CD4-positive, alpha-beta T cell treated with Interleukin-17A for 4 hours (primary cell): ENCODE data around the gene P2RY2.
"Not testable (repeated sequence)": the region's sequence is repeated elsewhere in the genome, so short reads cannot be mapped to it uniquely, and the experiment has no call there.

Source experiments
- DNase-seq: peaks from one replicate; pipeline ENCODE4 v3.0.0-alpha.2; 2020; ENCODE audit warnings: mixed read lengths

Gene P2RY2

GRCh38 chr11:73229896-73230875 is 12.1 kb downstream of the P2RY2 start:
- DNase-seq: no peak

GRCh38 chr11:73230931-73231330 is 12.8 kb downstream of the P2RY2 start:
- no peak for DNase-seq

- not testable (repeated sequence) for DNase-seq
Measured at GRCh38 chr11:73232487-73232886, 14.4 kb downstream of the P2RY2 start.

GRCh38 chr11:73233211-73233610 is 15.1 kb downstream of the P2RY2 start:
- no peak for DNase-seq

- DNase-seq: no peak
Measured at GRCh38 chr11:73233692-73234470, 15.8 kb downstream of the P2RY2 start.

- DNase-seq: no peak
Measured at GRCh38 chr11:73234471-73235181, 16.5 kb downstream of the P2RY2 start.

- no peak for DNase-seq
Measured at GRCh38 chr11:73235236-73235786, 17.2 kb downstream of the P2RY2 start.

GRCh38 chr11:73236205-73236765 is 18.2 kb downstream of the P2RY2 start:
- DNase-seq: no peak

- DNase-seq: peak; percentile 10
Measured at GRCh38 chr11:73236854-73237253, 18.8 kb downstream of the P2RY2 start.

GRCh38 chr11:73237471-73238290 is 19.6 kb downstream of the P2RY2 start:
- no peak for DNase-seq

GRCh38 chr11:73239111-73239521 is 21.0 kb downstream of the P2RY2 start:
- no peak for DNase-seq

GRCh38 chr11:73239571-73240189 is 21.6 kb downstream of the P2RY2 start:
- no peak for DNase-seq

GRCh38 chr11:73240190-73240781 is 22.2 kb downstream of the P2RY2 start:
- DNase-seq: no peak

GRCh38 chr11:73241300-73241699 is 23.2 kb downstream of the P2RY2 start:
- DNase-seq: no peak

GRCh38 chr11:73242251-73243092 is 24.4 kb downstream of the P2RY2 start:
- DNase-seq: peak; percentile 76

GRCh38 chr11:73243093-73243485 is 25.0 kb downstream of the P2RY2 start:
- DNase-seq: no peak

GRCh38 chr11:73244589-73245240 is 26.6 kb downstream of the P2RY2 start:
- DNase-seq: no peak

- no peak for DNase-seq
Measured at GRCh38 chr11:73245461-73245860, 27.4 kb downstream of the P2RY2 start.

- no peak for DNase-seq
Measured at GRCh38 chr11:73246303-73246702, 28.2 kb downstream of the P2RY2 start.
